Measurements from ENCODE around the gene NECTIN3.

- TF ChIP-seq POLR2AphosphoS5 (IDR thresholded peaks at IDR 0.05; ENCODE audit: low read depth, low read length), result no peak
- no peak for TF ChIP-seq TAF1 (IDR thresholded peaks at IDR 0.05; ENCODE audit: borderline replicate concordance, insufficient read depth, low read length)
- TF ChIP-seq REST (IDR thresholded peaks at IDR 0.05; ENCODE audit: insufficient read depth in 1 of 2, low read depth in 2 of 2, low read length in 2 of 2), result no peak
Observed at GRCh38 chr3:111084911-111085310, 13.3 kb downstream of the NECTIN3 start.
